NCI-H2081 (cell line): ENCODE results near the gene CKAP2.
A peak's percentile ranks its signal among the peaks of the same experiment; 100 is the strongest.
"Not testable (repeated sequence)": the region's sequence is repeated elsewhere in the genome, so short reads cannot be mapped to it uniquely, and the experiment has no call there.

Experiments used
- DNase-seq, 2 experiments: peaks; one replicate each; lab custom pipeline; 2025; lab: John Stamatoyannopoulos, UW

The CKAP2 gene

DNA sequence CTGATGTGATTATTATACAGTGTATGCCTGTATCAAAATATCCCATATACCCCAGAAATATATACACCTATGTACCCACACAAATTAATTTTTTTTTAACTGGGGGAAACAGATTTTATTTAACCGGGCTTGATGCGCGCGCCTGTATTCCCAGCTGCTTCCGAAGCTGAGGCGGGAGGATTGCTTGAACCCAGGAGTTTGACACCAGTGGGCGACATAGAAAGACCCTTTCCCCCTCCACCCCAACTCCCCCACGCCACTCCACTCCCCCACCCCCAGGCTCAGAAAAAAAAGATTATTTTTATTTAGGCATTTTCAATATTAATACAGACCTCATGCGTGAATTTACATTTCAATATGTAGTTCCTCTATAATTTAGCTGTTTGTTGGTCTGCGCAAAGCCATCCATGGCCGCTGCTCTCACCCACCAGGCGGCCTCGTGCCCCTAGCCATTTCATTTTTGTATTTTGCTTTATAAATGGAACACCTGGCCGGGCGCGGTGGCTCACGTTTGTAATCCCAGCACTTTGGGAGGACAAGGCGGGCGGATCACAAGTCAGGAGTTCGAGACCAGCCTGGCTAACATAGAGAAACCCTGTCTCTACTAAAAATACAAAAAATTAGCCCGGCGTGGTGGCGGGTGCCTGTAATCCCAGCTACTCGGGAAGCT, 4.0 kb upstream of the CKAP2 start:
- DNase-seq = peak; percentile 11 to 35

GRCh38 chr13:52452470-52452869, 2.8 kb upstream of the CKAP2 start:
- no peak for DNase-seq

- peak; percentile 8 to 39 for DNase-seq
Measured at GRCh38 chr13:52454459-52454819, 839 bp upstream of the CKAP2 start.

- DNase-seq = peak; percentile 63 to 67
Measured at GRCh38 chr13:52455677-52456041, 381 bp downstream of the CKAP2 start.

GRCh38 chr13:52459668-52460067, 4.4 kb downstream of the CKAP2 start:
- DNase-seq = no peak

DNA sequence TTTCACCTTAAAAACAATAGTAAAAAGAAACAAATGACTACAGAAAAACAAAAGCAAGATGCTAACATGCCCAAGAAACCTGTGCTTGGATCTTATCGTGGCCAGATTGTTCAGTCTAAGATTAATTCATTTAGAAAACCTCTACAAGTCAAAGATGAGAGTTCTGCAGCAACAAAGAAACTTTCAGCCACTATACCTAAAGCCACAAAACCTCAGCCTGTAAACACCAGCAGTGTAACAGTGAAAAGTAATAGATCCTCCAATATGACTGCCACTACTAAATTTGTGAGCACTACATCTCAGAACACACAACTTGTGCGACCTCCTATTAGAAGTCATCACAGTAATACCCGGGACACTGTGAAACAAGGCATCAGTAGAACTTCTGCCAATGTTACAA, 6.0 kb downstream of the CKAP2 start:
- no peak for DNase-seq

DNA sequence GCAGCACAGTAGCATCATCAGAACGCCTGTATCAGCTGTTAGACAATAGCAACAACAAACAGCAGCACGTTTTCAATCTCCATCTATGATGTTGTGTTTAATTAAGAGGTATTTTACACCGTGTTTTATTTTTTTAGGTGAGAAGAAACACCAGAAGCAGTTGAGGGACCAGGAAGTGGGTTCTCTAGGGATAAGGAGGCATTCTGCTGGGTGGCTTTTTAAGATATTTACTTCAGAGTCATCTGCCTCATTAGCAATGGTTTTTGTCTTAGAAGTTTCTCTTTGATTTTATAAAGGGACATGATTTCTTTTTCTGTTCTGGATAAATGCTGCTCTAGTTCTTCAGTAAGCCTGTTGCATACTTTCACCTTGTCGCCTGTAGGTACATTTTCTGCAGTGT, 8.2 kb downstream of the CKAP2 start:
- no peak for DNase-seq

GRCh38 chr13:52468487-52468886, 13.2 kb downstream of the CKAP2 start:
- not testable (repeated sequence) for DNase-seq

DNA sequence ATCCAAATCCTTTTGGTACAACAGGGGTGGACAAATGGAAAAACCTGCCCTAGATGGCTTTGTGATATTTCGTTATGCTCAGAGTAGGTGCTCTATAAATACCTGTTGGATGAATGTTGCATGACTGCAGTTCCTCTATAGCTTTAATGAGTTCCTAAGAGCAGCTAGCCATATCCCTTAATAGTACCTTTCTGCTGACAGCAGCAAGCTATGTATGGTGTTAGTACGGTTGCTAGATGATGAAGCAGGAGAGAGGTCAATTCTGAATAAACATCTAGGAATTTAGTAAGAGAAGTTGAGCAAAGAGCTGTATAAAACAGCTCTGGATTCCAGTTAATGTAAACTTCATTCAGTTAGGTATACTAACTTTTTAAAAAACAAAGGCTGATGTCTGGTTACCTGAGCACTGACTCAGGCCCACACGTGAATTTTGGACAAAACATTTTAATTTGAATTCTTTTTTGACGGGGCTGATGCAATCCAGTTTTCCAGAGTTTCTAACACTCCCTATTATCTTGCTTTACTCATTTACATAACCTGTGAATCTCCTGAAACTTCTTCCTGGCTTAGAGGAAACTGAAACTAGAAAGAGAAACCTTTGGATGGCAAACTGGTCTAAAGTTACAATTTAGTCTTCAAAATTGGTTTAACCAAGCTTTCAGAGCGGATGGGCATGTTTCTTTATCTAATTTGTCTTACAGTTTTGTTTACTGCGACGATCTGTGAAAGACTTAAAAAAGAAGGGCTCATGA, 25.6 kb downstream of the CKAP2 start:
- not testable (repeated sequence) for DNase-seq

GRCh38 chr13:52487078-52487477, 31.8 kb downstream of the CKAP2 start:
- DNase-seq = not testable (repeated sequence)

DNA sequence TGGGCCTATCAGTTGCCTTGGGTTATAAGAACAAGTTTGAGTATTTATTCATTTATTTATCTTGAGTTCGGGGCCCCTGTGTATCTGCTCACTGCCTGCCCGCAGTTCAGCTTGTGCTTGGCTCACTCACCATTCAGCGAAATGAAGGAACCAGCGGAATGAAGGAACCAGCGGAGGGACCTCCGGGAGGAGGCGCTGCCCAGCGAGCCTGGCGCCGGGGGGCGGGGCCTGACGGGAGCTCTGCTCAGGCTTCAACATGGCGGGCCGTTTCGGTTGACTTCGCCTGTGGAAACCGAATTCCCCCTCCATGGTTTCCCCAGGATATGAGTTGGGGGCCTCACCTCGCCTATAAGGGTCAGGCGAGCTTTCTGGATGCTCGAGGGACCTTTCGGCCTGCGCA, 33.5 kb downstream of the CKAP2 start:
- DNase-seq = not testable (repeated sequence)

GRCh38 chr13:52491015-52491414, 35.7 kb downstream of the CKAP2 start:
- DNase-seq = not testable (repeated sequence)

DNA sequence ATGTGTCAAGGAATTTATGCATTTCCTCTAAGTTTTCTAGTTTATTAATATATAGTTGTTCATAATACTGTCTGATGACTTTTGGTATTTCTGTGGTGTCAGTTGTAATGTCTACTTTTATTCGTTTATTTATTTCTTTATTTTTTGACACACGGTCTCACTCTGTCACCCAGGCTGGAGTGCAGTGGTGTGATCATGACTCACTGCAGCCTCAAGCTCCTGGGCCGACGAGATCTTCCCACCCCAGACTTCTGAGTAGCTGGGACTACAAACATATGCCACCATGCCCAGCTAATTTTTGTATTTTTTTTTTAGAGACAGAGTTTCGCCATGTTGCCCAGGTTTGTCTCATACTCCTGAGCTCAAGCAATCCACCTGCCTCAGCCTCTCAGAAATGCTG, 39.0 kb downstream of the CKAP2 start:
- not testable (repeated sequence) for DNase-seq

- not testable (repeated sequence) for DNase-seq
Measured at GRCh38 chr13:52497979-52498378, 42.7 kb downstream of the CKAP2 start.

GRCh38 chr13:52502277-52502676, 47.0 kb downstream of the CKAP2 start:
- not testable (repeated sequence) for DNase-seq

- DNase-seq = not testable (repeated sequence)
Measured at GRCh38 chr13:52505843-52506242, 50.6 kb downstream of the CKAP2 start.

- DNase-seq = not testable (repeated sequence)
Measured at GRCh38 chr13:52509532-52509931, 54.3 kb downstream of the CKAP2 start.

GRCh38 chr13:52510221-52510797, 55.0 kb downstream of the CKAP2 start:
- DNase-seq = not testable (repeated sequence)

GRCh38 chr13:52511598-52511997, 56.3 kb downstream of the CKAP2 start:
- DNase-seq = not testable (repeated sequence)

- DNase-seq = not testable (repeated sequence)
Measured at GRCh38 chr13:52513957-52514596, 58.8 kb downstream of the CKAP2 start.

- DNase-seq = not testable (repeated sequence)
Measured at GRCh38 chr13:52523323-52523722, 68.0 kb downstream of the CKAP2 start.
